Vagina (tissue), 2 donors: ENCODE data around the gene CNTLN.

Experiments
- CTCF ChIP-seq, 3 experiments: fragments of 450-650 bp in 2 of 3; fragments of 200-600 bp in 1 of 3; sonication (generic) in 1 of 3; IDR thresholded peaks; one replicate each; pipeline ENCODE4 v1.5.1; 2017 to 2019; ENCODE audit warnings: antibody characterized with exemption in 3 of 3, mild to moderate bottlenecking in 2 of 3, moderate library complexity in 2 of 3
- POLR2A ChIP-seq, 2 donors: fragments of 450-650 bp; IDR thresholded peaks; one replicate each; pipeline ENCODE4 v1.6.1; 2017; ENCODE audit warnings: antibody characterized with exemption in 2 of 2, mild to moderate bottlenecking in 2 of 2, moderate library complexity in 2 of 2
- POLR2AphosphoS5 ChIP-seq, 2 donors: sonication (generic); formaldehyde crosslinking; IDR thresholded peaks; one replicate each; pipeline ENCODE4 v1.9.0; 2017; ENCODE audit warnings: antibody characterized with exemption in 2 of 2, mild to moderate bottlenecking in 2 of 2, low read depth in 1 of 2; ENCODE audit not compliant: insufficient read depth in 1 of 2

GRCh38 chr9:17389026-17389425 lies 254.2 kb downstream of the CNTLN start:
- no peak for TF ChIP-seq POLR2A (IDR thresholded peaks at IDR 0.05)
- TF ChIP-seq CTCF (IDR thresholded peaks at IDR 0.05) = no peak
- no peak for TF ChIP-seq POLR2AphosphoS5 (IDR thresholded peaks at IDR 0.05; ENCODE audit: insufficient read depth in 1 of 2, low read depth in 1 of 2)
